HEK293 (cell line): ENCODE results near the gene TTC13.

Source experiments
- SETDB1 ChIP-seq: IDR thresholded peaks from one replicate; pipeline ENCODE4 v1.6.1; 2017; ENCODE audit warnings: mild to moderate bottlenecking, low read length, moderate library complexity, mixed read lengths; ENCODE audit not compliant: insufficient read length
- SP2 ChIP-seq: fragments of 450-650 bp; formaldehyde crosslinking; IDR thresholded peaks from 2 replicates; pipeline ENCODE4 v1.5.1; 2016; ENCODE audit warnings: missing biosample characterization, missing genetic modification characterization
- ZNF114 ChIP-seq: fragments of 450-650 bp; formaldehyde crosslinking; IDR thresholded peaks from 2 replicates; pipeline ENCODE4 v1.5.0; 2017; ENCODE audit warnings: missing biosample characterization, missing genetic modification characterization
- ZNF274 ChIP-seq, 2 experiments: fragments of 200-500 bp in 1 of 2; fragments of 450-650 bp in 1 of 2; sonication (Bioruptor generic) in 1 of 2; formaldehyde crosslinking in 1 of 2; IDR thresholded peaks; 2 replicates each; pipeline versions ENCODE4 v1.5.1 to v1.6.1; 2014 to 2016; ENCODE audit warnings: borderline replicate concordance in 1 of 2, inconsistent platforms in 1 of 2, low read length in 1 of 2, missing biosample characterization in 1 of 2, missing genetic modification characterization in 1 of 2
- ZNF302 ChIP-seq: fragments of 450-650 bp; formaldehyde crosslinking; IDR thresholded peaks from 2 replicates; pipeline ENCODE4 v1.5.1; 2016; ENCODE audit warnings: missing biosample characterization, missing genetic modification characterization, low read depth
- ZNF501 ChIP-seq: fragments of 450-650 bp; formaldehyde crosslinking; IDR thresholded peaks from 2 replicates; pipeline ENCODE4 v1.5.1; 2016; ENCODE audit warnings: missing biosample characterization, missing genetic modification characterization
- ZNF555 ChIP-seq: fragments of 450-650 bp; formaldehyde crosslinking; conservative IDR thresholded peaks from 2 replicates; pipeline ENCODE4 v1.5.1; 2017; ENCODE audit warnings: missing biosample characterization, mild to moderate bottlenecking, missing genetic modification characterization, inconsistent platforms
- ZNF768 ChIP-seq: fragments of 450-650 bp; formaldehyde crosslinking; IDR thresholded peaks from 2 replicates; pipeline ENCODE4 v1.5.1; 2018; ENCODE audit warnings: missing biosample characterization, mild to moderate bottlenecking, missing genetic modification characterization
- ZNF776 ChIP-seq: fragments of 450-650 bp; formaldehyde crosslinking; IDR thresholded peaks from 2 replicates; pipeline ENCODE4 v1.5.0; 2017; ENCODE audit warnings: missing biosample characterization, missing genetic modification characterization, borderline replicate concordance
- TF ChIP-seq, protein P1 (sequence below): fragments of 450-650 bp; formaldehyde crosslinking; IDR thresholded peaks from 2 replicates; pipeline ENCODE4 v1.5.1; 2016; ENCODE audit warnings: missing biosample characterization, missing genetic modification characterization
- TF ChIP-seq, protein P2 (sequence below): fragments of 450-650 bp; formaldehyde crosslinking; IDR thresholded peaks from 2 replicates; pipeline ENCODE4 v1.5.1; 2016; ENCODE audit warnings: missing biosample characterization, missing genetic modification characterization, low read depth
- TF ChIP-seq, protein P3 (sequence below): fragments of 450-650 bp; formaldehyde crosslinking; IDR thresholded peaks from 2 replicates; pipeline ENCODE4 v1.5.1; 2016; ENCODE audit warnings: missing biosample characterization, missing genetic modification characterization

DNA sequence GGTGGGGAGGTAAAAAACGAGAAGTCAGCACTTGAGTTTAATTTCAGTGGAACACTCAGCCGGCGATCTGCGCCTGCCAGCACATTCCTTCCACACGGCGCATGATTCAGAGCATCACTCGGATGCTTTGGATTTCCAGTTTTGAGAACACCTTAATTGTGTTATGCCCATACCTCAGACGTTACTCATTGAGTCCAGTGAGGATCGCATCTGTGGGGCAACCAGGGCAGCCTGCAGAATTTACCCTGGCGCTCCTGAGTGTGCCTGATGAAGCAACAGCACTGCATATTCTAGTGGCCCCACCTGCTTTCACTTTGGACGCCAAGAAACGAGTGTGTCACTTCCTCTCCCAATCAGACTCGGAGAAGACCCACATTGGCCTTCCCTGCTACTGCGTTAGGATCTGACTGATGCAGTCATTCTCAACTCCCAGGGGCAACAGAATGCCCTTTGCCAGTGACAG, 41.5 kb upstream of the TTC13 start:
- TF ChIP-seq ZNF768 (no peak), ZNF776 (tag by site-specific recombination) (no peak), ZNF274 (IDR thresholded peaks at IDR 0.05; ENCODE audit: low read length) (no peak), ZNF274 (tag by site-specific recombination; IDR thresholded peaks at IDR 0.05; ENCODE audit: borderline replicate concordance) (no peak), ZNF302 (tag by site-specific recombination) (no peak), SP2 (tag by site-specific recombination) (no peak), ZNF114 (no peak), ZNF555 (tag by site-specific recombination) (no peak), ZNF501 (tag by site-specific recombination) (no peak), SETDB1 (no peak)
- TF ChIP-seq, protein P1, sequence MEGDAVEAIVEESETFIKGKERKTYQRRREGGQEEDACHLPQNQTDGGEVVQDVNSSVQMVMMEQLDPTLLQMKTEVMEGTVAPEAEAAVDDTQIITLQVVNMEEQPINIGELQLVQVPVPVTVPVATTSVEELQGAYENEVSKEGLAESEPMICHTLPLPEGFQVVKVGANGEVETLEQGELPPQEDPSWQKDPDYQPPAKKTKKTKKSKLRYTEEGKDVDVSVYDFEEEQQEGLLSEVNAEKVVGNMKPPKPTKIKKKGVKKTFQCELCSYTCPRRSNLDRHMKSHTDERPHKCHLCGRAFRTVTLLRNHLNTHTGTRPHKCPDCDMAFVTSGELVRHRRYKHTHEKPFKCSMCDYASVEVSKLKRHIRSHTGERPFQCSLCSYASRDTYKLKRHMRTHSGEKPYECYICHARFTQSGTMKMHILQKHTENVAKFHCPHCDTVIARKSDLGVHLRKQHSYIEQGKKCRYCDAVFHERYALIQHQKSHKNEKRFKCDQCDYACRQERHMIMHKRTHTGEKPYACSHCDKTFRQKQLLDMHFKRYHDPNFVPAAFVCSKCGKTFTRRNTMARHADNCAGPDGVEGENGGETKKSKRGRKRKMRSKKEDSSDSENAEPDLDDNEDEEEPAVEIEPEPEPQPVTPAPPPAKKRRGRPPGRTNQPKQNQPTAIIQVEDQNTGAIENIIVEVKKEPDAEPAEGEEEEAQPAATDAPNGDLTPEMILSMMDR: no peak
- TF ChIP-seq, protein P2, sequence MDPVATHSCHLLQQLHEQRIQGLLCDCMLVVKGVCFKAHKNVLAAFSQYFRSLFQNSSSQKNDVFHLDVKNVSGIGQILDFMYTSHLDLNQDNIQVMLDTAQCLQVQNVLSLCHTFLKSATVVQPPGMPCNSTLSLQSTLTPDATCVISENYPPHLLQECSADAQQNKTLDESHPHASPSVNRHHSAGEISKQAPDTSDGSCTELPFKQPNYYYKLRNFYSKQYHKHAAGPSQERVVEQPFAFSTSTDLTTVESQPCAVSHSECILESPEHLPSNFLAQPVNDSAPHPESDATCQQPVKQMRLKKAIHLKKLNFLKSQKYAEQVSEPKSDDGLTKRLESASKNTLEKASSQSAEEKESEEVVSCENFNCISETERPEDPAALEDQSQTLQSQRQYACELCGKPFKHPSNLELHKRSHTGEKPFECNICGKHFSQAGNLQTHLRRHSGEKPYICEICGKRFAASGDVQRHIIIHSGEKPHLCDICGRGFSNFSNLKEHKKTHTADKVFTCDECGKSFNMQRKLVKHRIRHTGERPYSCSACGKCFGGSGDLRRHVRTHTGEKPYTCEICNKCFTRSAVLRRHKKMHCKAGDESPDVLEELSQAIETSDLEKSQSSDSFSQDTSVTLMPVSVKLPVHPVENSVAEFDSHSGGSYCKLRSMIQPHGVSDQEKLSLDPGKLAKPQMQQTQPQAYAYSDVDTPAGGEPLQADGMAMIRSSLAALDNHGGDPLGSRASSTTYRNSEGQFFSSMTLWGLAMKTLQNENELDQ: no peak
- TF ChIP-seq, protein P3, sequence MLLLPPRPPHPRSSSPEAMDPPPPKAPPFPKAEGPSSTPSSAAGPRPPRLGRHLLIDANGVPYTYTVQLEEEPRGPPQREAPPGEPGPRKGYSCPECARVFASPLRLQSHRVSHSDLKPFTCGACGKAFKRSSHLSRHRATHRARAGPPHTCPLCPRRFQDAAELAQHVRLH (tag by site-specific recombination): no peak
